ENCODE results near the gene COL5A2.

COL5A2 gene

DNA sequence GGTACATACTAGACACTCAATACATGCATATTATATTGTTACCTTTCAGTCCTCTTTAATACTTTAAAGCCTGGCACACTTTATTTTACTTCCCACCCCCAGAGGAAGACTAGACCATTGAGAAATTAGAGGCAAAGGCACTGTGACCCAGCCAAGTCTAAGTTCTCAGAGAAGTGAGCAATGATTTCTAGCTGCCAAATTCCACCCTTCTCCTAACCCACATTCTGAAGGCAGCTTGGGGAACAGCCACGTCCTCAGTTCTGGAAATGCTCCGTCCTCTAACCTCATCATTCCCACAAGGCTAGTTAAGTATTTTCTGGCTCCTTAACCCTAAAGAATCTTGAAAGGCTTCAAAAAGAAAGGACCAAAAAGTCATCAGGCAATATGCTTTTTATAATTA, 86.6 kb downstream of the COL5A2 start:
- no peak for DNase-seq

DNA sequence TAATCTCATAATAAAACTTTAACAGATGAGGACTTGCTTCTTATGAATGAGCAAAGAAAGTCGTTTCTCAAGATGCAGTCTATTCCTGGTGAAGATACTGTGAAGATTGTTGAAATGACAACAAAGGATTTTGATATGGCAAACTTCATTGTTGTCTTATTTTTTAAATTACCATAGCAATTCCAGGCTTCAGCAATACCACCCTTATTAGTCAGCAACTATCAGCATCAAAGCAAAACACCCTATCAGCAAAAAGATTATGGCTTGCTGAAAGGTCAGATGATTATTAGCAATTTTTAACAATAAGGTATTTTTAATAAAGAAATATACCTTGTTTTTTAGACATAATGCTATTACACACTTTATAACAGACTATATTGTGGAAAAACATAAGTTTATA, 88.3 kb downstream of the COL5A2 start:
- DNase-seq: no peak

DNA sequence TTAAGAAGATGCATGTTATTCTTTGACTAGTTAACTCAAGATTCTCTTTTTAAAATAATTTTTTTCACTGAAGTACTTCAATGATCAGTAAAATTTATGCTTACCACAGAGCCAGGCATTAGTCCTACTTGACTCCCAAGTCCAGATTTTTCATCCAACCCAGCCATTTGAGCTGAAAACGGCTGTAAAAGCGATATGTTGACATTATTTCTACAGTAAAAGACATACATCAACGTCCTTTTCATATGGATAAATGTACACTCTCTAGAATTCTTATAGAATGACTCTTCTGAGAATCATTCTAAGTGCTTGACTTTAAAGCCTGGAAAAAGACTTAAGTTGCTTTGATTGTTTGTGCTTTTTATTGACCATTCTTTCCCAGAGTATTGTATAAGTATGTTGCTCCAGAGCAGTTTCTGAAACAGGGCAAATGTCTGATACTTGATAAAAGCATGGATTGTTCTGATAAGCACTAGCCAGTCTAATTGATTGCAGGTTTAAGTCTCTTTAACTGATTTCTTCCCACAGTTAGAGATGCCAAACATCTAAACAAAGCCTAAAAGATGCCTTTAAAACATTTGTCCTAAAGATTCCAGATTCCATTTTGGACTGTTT, 90.9 kb downstream of the COL5A2 start:
- DNase-seq: no peak

DNA sequence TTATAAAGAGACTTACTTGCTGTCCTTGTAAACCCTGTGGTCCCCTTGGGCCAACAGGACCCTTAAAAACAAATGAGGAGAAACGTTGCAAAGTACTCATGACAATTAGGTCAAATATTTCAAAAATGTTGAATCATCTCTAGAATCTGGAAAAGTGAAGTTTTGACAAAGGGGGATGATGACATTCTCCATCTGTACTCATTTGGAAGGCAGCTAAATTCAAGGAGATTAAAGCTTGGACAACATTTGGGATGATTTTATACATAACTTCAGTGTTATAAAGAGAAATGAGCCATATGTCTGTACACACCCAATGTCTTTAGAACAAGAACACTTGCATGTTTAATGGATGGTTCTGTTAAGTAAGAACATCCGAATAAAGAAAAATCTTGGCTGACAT, 92.9 kb downstream of the COL5A2 start:
- no peak for DNase-seq

DNA sequence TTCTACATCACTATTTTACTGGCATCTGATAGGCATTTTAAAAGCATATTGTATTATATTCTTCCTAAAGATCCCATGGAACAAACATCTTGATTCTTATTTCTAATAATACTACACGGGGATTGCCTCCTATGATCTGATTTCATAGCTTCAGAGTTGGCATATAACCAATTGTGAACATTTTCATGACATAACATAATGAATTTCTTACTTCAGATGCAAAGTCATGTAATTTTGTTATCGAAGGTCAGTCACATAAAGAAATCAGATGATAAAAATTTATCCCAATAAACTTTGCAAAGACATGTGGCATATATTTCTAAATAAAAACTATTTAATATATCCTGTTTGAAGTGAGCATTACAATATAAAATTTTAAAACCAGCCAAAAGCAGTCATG, 93.3 kb downstream of the COL5A2 start:
- DNase-seq: no peak

DNA sequence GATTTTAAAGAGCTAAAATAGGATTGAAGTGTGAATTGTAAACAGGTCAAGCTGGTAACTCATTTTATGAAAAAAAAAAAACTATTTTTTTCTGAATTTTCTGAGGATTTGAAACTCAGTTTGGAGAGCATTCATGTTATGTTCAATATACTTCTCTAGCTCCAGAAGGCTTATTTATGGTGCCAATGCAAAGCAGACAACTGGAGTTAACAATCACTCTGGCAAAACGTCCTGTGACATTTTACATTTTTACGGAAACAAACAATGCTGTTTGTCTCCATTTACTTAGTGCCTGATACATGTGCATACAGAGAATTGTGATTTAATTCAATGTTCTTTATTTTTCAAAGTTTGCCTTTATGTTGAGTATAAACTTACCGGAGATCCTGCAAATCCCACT, 96.0 kb downstream of the COL5A2 start:
- DNase-seq: no peak

DNA sequence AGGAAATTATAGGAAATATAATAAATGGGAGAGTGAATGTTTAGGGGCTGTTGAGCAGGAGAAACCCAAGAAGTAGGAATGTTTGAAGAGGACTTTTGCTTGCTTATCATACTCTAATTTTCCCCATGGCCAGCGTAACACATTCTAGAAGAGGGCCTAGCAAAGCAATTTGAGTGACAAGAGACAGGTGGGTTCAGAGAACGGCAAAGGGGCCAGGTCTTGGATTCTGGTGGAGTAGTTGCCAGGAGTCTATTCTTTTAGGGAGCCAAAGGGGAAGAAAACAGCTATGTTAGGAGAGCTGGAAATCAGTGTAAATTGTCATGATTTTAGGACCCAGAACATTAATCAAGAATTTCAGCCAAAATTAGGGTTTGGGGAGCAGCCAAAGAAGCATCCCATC, 96.5 kb downstream of the COL5A2 start:
- no peak for DNase-seq

DNA sequence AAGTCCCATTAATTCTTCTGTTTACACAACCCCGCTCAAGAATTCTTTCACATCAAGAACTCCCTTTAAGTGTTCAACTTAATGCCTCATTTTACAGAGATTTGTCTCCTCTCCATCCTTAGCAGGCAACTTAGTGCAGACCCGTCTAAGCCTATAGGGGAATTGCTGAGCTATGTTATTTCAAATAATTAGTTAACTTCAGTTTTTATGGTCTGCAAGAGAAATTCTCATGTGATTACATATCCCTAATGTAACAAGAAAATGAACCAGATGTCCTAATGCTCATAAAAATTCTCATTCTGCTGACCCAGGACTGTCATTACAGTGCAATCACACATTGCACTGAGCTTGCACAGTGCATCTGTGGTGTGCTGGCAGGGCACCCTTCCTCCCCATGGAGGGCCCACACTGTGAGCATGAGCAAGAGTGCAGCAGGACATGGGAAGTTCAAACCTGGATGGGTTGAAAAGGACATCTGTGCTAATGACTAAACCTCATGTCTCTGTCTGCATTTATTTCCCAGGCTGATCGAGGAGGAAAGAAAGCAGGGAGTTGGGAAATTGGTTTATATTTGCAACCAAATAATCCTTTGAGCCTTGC, 97.1 kb downstream of the COL5A2 start:
- DNase-seq: no peak

DNA sequence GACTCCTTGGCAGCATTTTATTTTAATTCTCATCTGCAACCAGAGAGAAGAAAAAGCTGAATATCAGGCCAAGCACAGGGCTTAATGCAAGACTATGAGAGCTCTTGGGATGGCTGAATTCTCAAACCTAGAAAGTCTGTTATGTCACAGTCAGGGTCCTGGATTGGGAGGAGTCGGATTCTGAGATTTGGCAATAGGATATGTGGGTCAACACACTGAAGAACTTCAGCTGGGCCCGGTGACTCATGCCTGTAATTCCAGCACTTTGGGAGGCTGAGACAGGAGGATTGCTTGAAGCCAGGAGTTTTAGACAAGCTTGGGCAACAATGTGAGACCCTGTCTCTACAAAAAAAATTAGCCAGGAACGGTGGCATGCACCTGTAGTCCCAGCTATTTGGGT, 103.0 kb downstream of the COL5A2 start:
- DNase-seq: no peak

DNA sequence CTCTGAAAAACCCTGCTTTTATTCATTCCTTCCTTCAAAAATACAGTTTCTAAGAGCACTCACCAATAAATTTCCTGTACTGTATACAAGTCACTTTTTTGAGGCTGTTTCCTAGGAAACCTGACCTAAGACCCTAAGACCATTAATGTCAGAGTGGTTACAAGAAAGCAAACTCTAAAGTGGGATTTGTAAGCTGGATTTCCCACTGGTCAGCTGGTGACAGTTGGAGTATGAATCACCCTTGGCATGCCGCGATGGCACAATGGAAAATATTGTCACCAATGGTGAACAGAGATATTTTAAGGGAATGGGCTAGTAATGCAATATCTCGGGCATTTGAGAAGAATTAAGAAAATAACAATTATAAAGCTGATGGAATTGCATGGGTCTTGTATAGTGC, 103.4 kb downstream of the COL5A2 start:
- no peak for DNase-seq

DNA sequence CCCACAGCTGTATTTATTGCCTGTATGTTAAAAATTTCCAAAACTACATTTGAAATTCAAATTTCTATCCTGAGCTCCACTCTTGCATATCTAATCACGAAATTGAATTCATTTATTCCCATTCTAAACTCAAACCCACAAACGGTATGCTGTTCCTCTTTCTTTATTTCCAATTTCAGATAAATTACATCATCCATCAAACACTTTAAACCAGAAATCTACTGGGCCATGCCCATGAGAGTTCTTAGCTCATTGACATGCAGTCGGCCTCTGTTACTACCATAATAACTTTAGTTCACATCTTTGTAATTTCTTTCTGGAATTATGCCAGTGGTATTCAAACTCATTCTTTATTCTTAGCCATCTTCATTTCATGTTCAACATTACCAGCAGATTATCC, 105.1 kb downstream of the COL5A2 start:
- no peak for DNase-seq

DNA sequence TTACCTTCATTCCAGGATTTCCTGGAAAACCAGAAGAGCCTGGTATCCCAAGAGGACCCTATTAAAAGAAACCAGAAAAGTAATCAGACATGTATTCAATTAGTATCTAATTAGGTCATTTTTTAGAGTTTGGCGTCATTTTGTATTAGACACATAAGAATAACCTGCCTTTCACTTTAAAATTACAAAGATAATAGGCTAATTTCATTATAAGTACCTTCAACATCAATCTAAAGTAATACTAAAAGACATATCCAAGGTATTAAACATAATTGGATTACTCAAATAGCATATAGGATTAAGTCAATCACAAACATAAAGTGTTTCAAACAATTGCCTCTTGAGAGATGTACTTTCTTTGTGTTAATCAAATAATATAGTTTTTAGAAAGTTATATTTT, 107.5 kb downstream of the COL5A2 start:
- no peak for DNase-seq

DNA sequence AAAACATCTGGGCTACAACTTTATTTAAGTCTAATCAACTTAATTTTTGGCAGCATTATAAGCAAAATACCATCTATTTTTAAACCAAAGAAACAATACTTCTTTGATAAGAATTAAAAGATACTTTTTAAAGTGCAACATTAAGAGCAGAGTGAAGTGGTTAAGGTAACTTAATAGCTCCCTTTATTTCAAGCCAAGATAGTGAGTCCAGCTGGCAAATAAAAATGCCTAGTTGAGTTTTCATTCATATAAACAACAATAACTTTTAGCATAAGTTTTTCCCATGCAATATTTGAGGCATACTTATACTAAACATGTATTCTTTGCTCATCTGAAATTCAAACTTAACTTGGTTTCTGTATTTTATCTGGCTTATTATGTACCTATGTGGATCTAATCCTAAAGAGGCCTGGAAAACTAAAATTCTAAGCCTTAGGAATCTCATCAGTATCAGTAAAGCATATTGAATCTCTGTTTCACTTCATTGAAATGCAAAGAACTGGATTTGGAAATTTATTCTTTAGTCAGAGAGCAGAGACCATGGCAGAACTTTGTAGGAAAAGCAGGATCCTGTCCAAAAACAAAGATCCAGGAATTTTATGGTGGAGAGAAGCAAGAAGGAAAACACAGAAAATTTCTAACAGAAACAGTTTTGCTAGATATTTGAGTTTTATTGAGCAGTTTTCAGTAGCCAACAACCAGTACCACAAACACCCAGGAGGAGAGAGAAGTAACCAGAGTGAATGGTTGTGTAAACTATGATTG, 109.5 kb downstream of the COL5A2 start:
- no peak for DNase-seq

DNA sequence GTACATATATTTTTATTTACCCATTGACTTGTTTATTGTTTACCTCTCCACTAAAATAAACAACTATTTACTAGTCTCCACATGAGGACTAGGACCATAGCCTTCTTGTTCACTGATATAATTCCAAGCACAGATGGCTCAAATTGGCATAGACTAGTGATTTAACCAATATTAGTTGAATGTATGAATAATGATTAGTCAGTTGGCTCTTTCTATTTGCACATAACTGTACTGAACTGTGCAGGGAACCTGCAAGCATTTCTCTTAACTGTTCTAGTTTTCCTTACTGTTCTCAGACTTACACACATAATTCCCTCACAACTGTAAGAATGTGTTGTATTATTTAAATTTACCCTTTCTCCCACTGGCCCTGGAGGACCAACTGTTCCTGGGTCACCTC, 113.5 kb downstream of the COL5A2 start:
- no peak for DNase-seq

DNA sequence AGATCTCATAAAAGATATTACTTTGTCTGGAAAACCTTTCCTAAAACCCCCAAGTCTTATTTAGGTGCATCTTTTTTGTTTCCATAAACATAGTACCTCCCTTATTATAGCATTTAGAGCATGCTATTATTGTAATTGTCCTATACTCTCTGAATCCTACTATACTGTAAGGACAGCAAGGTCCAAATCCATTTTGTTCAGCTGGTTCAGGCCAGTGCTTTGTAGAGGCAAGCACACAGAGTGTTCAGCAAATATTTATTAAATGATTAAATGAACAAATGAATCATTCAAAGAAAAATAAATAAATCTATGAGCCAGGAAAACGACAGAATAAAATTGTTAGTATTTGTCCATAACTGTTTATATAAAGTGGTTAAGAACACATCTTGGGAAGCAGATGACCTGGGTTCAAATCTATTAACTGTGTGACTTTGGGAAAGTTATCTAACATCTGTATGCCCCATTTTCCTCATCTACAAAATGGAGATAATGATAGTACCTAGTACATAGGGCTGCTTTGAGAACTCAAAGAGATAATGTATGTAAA, 119.4 kb downstream of the COL5A2 start:
- DNase-seq: no peak

DNA sequence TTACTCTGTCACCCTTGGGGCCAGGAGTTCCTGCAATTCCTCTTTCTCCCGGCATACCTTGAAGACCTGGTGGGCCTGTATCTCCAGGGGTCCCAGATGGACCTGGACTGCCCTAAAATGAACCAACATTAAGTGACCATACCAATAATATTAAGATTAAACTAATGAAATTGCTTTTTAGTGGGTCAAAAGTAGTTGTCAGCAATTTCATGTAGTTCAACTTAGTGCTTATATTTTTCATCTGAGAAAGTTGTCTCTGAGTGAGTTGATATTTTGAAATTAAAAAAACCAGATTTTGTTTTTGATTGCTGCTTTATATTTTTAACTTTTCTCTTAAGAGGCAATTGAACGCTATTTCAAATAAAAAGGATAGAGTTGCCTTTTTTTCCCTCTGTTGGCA, 122.2 kb downstream of the COL5A2 start:
- no peak for DNase-seq

DNA sequence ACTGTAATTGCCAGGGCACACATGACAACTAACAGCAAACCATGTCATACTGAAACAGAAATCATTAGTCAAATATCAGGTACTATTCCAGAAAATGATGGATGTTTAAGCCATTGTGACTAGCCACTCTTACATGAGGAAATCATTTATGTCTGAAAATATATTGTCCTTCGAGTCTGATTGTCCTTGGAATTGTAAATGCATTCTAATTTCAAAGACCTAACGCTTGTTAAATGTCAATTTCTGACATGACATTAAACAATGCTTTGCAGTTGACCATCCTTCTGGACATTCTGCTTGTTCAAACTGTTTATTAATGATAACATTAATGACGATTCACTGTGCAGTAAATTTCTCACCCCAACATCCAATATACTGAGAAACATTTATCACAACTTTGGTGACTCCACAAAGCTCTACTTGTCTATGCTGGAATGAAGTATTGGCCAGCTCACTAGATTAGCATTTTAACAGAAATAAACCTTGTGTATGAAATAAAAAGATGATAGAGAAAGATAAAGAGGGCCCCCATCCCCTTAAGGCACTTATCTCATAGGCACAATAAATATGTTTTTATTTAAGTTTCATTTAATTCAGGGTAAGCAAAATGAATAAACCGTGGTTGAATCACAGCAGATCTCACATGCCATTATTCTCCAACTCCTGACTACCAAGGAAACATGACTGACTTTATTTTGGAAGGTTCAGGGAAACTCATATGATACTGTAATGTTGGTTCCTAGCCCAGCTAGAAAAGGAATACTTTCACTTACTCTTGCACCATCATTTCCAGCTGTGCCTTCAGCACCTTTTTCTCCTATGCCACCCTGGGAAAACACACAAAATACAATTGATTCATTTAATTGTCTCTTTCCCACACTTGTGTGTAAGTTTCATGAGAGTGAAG, 123.1 kb downstream of the COL5A2 start:
- DNase-seq: no peak

DNA sequence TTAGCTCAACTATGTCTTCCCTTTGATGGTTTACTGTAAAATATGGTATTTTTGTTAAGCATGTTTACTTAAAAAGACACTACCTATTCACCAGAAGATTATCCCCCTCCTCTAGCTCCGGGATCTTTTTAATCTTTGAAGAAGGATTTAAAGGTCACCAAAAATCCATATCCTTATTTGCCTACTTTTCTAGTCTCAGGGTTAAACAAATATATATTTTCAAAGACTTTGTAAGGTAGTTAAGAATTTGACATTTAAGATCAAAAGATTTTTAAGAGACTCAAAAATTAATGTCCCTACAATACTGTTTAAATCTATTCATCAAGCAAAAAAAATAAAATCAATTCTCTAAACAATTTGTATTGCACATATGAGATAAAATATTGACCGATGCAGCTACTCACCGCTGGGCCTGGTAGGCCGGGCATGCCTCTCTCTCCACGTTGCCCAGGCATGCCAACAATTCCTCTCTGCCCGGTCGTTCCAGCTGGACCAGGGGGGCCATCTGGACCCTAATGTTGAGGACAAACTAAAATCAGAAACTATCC, 129.3 kb downstream of the COL5A2 start:
- DNase-seq: no peak

DNA sequence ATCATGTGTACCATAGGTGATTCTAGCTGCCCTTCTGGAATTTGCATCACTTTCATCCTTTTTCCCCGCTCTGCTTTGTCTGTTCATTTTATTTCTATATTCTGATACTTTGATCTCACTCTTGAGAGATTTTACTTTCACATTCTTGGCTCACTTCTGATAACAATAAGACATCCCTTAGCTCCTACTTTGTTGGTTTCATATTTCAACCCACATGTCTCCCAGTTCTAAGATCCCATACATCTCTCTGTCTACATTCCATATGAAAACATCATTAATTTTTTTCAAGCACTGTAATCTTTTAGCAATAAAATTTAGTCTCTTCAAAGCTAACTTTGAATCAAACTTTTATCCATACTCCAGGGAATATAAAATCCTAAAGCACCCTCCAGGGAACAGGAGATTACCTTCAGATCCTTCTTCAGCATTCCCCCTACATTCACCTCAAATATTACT, 129.8 kb downstream of the COL5A2 start:
- DNase-seq: no peak

DNA sequence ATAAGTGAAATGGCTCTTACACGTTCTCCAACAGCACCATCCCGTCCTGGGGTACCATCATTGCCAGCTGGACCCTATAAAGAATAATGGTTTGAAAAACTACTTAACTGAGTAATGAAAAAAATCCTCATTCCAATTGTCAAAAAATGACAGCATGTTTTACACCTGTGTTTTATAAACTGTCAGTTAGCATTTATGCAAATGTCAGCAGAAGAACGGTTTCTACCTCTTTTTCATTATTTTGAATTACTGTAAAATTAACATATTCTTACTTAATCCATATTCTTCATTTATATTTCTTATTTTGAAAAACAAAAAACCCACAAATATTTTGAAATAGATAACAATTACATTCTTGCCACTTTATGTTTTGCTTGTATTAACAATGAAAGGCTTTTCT, 131.4 kb downstream of the COL5A2 start:
- DNase-seq: no peak

DNA sequence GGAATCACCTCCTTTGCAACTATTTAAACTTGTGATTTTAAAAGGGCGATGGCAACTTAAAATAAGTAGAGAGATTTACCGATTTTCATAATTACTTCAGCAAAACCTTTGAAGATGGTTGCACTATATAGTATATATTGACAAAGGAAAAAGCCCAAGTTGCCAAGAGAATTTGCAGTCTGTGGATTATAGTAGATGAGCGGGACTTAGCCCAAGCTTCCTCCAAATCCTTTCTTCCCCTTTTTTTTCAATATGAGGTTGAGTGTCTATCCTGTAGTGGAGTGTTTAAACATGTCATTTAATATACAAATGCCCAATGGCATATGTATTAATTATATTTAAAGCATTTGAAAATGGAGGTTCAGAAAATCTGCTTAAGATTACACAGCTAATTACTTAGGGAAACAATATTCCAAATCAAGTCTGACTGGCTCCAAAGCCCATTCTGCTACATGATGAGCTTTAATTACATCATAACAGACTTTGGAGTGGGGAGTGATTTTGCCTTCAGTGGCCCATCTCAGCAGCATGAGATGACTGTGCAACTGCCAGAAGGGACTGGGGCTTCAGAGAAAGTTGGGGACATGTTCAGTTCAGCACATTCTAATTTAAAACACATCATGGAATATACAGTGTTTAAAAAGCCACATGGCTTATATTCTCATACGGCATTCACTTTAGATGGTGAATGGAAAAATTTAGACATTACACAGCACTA, 132.2 kb downstream of the COL5A2 start:
- DNase-seq: no peak

DNA sequence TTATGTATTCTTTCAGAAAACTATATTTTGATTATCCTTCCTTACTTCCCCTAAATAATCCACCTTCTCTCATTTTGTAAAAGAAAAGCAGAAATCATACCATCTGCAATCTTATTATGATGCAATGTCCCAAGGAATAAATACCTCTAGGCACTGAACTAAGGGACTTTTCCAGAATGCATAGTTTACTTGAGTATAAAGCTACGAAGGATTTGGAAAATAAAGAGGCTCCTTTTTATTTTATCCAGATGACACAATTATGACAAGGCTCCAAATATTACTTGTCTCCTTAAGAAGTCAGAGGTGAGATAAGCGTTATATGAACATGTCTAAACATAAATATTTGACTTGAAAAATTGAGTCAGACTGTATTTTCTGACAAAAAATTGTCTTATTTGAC, 133.2 kb downstream of the COL5A2 start:
- no peak for DNase-seq

Measured in stimulated activated CD8-positive, alpha-beta memory T cell treated with anti-CD3 and anti-CD28 coated beads, Interleukin-4, amount 100 ng/mL, for 48 hours (primary cell).